IMR-90 (cell line): ENCODE data around the gene RPS6KA5. TPM values are rescaled to one million over a fixed set of nuclear protein-coding genes. Genes with fewer than 3 reads are reported as not detected.

Source experiments
- ATAC-seq: fragments of 200-7000 bp; cut with Tn5 transposase; 2 replicates; pipeline ENCODE4 v1.9.1; 2020; ENCODE audit warnings: low read depth, mild to moderate bottlenecking, moderate library complexity
- BruUV-seq: library from RNA; stranded (reverse); fragments of 400-500 nt; replicated peaks from 2 replicates; lab custom pipeline; 2021; lab: Mats Ljungman, UMichigan
- CTCF ChIA-PET: fragments of 300-600 bp; formaldehyde crosslinking; extraction: SDS; loops from one replicate; lab custom pipeline; 2021; ENCODE audit warnings: antibody characterized with exemption; lab: Yijun Ruan, JAX
- POLR2A ChIA-PET: fragments of 300-600 bp; sonication (Branson Sonifier 250); formaldehyde crosslinking; loops from one replicate; lab custom pipeline; 2022; ENCODE audit warnings: antibody characterized with exemption; ENCODE audit not compliant: unreplicated experiment; lab: Charles Lee
- DNase-seq: peaks from one replicate; pipeline ENCODE4 v3.0.0; 2013
- H2AFZ ChIP-seq: replicated peaks from 2 replicates; pipeline ENCODE3; 2013; ENCODE audit warnings: low read length, mild to moderate bottlenecking; ENCODE audit not compliant: poor library complexity
- H2AK5ac ChIP-seq: 2 replicates; pipeline ENCODE4 v1.6.1; 2013; ENCODE audit warnings: low read depth, low read length, inconsistent platforms
- H2AK9ac ChIP-seq: replicated peaks from 2 replicates; pipeline ENCODE3; 2013; ENCODE audit warnings: mild to moderate bottlenecking, low read depth, low read length, moderate library complexity; ENCODE audit not compliant: poor library complexity
- H2BK120ac ChIP-seq: 2 replicates; pipeline ENCODE4 v1.6.1; 2013; ENCODE audit warnings: low read depth, low read length, inconsistent platforms
- H2BK15ac ChIP-seq: 3 replicates; pipeline ENCODE4 v1.6.1; 2013; ENCODE audit warnings: low read depth, low read length, inconsistent platforms
- H2BK20ac ChIP-seq: 2 replicates; pipeline ENCODE4 v1.6.1; 2013; ENCODE audit warnings: low read depth, mild to moderate bottlenecking, inconsistent platforms, low read length, moderate library complexity
- H2BK5ac ChIP-seq: 2 replicates; pipeline ENCODE4 v1.6.1; 2013; ENCODE audit warnings: mild to moderate bottlenecking, low read depth, low read length, inconsistent platforms; ENCODE audit not compliant: poor library complexity, severe bottlenecking
- H3K14ac ChIP-seq: replicated peaks from 2 replicates; pipeline ENCODE4 v1.6.1; 2013; ENCODE audit warnings: low read depth, low read length, inconsistent platforms
- H3K18ac ChIP-seq: 2 replicates; pipeline ENCODE4 v1.6.1; 2013; ENCODE audit warnings: low read depth, low read length, control low read depth
- H3K23ac ChIP-seq: 2 replicates; pipeline ENCODE4 v1.6.1; 2013; ENCODE audit warnings: low read depth, low read length, inconsistent platforms
- H3K27ac ChIP-seq: 2 replicates; pipeline ENCODE4 v1.5.1; 2013; ENCODE audit warnings: mild to moderate bottlenecking, control low read depth, low read length; ENCODE audit not compliant: insufficient read depth
- H3K27me3 ChIP-seq: 2 replicates; pipeline ENCODE4 v1.6.1; 2013; ENCODE audit warnings: low read length; ENCODE audit not compliant: control insufficient read depth, insufficient read depth
- H3K36me3 ChIP-seq: 2 replicates; pipeline ENCODE4 v1.6.1; 2013; ENCODE audit warnings: low read length, mixed read lengths; ENCODE audit not compliant: control insufficient read depth, insufficient read depth
- H3K4ac ChIP-seq: 2 replicates; pipeline ENCODE4 v1.6.1; 2013; ENCODE audit warnings: low read depth, low read length, inconsistent platforms
- H3K4me1 ChIP-seq: 2 replicates; pipeline ENCODE4 v1.6.1; 2013; ENCODE audit warnings: low read length, mixed read lengths; ENCODE audit not compliant: control insufficient read depth, insufficient read depth
- H3K4me2 ChIP-seq: 2 replicates; pipeline ENCODE4 v1.6.1; 2013; ENCODE audit warnings: low read depth, mild to moderate bottlenecking, control low read depth, low read length, moderate library complexity
- H3K4me3 ChIP-seq: 2 replicates; pipeline ENCODE4 v1.5.1; 2013; ENCODE audit warnings: low read depth, mild to moderate bottlenecking, control low read depth, low read length, moderate library complexity; ENCODE audit not compliant: insufficient read depth
- H3K56ac ChIP-seq: 2 replicates; pipeline ENCODE4 v1.6.1; 2013; ENCODE audit warnings: low read length, inconsistent platforms; ENCODE audit not compliant: insufficient read depth; ENCODE audit errors: extremely low read depth
- H3K79me1 ChIP-seq, 2 experiments: 2 replicates each; pipeline ENCODE4 v1.6.1; 2013; ENCODE audit warnings: low read length in 2 of 2, inconsistent platforms in 1 of 2, low read depth in 1 of 2
- H3K9ac ChIP-seq: 2 replicates; pipeline ENCODE4 v1.6.1; 2013; ENCODE audit warnings: low read depth, low read length, control low read depth
- H3K9me1 ChIP-seq: 2 replicates; pipeline ENCODE4 v1.6.1; 2013; ENCODE audit warnings: low read length, inconsistent platforms; ENCODE audit not compliant: insufficient read depth
- H3K9me3 ChIP-seq: 2 replicates; pipeline ENCODE4 v1.6.1; 2013; ENCODE audit warnings: low read length; ENCODE audit not compliant: control insufficient read depth, insufficient read depth
- H4K20me1 ChIP-seq: 2 replicates; pipeline ENCODE4 v1.6.1; 2013; ENCODE audit warnings: low read length, inconsistent platforms; ENCODE audit not compliant: insufficient read depth
- H4K5ac ChIP-seq: 2 replicates; pipeline ENCODE4 v1.6.1; 2013; ENCODE audit warnings: mild to moderate bottlenecking, low read depth, low read length, control low read depth
- H4K8ac ChIP-seq, 2 experiments: 2 replicates each; pipeline ENCODE4 v1.6.1; 2013; ENCODE audit warnings: low read depth in 2 of 2, low read length in 2 of 2, control low read depth in 1 of 2, inconsistent platforms in 1 of 2
- H4K91ac ChIP-seq: 2 replicates; pipeline ENCODE4 v1.6.1; 2013; ENCODE audit warnings: low read depth, low read length, inconsistent platforms; ENCODE audit not compliant: insufficient read depth
- BHLHE40 ChIP-seq: fragments of 150-350 bp; IDR thresholded peaks from 2 replicates; pipeline ENCODE4 v1.6.1; 2016; ENCODE audit warnings: mild to moderate bottlenecking, low read depth, low read length
- CHD1 ChIP-seq: IDR thresholded peaks from 2 replicates; pipeline ENCODE4 v1.6.1; 2012; ENCODE audit warnings: low read depth, low read length, improper control_type of control experiment
- CTCF ChIP-seq: conservative IDR thresholded peaks from 2 replicates; pipeline ENCODE4 v1.5.1; 2012; ENCODE audit warnings: mild to moderate bottlenecking, low read depth, low read length, improper control_type of control experiment
- ELK1 ChIP-seq: fragments of 150-350 bp; IDR thresholded peaks from 2 replicates; pipeline ENCODE4 v1.6.1; 2016; ENCODE audit warnings: low read depth, mild to moderate bottlenecking, low read length, moderate library complexity, borderline replicate concordance
- MAZ ChIP-seq: IDR thresholded peaks from 2 replicates; pipeline ENCODE4 v1.6.1; 2012; ENCODE audit warnings: low read depth, mild to moderate bottlenecking, low read length, improper control_type of control experiment, moderate library complexity, borderline replicate concordance
- MXI1 ChIP-seq: IDR thresholded peaks from 2 replicates; pipeline ENCODE4 v1.6.1; 2012; ENCODE audit warnings: low read depth, mild to moderate bottlenecking, low read length, moderate library complexity, borderline replicate concordance
- NFE2L2 ChIP-seq: fragments of 150-350 bp; IDR thresholded peaks from 2 replicates; pipeline ENCODE4 v1.6.1; 2016; ENCODE audit warnings: low read depth, mild to moderate bottlenecking, low read length
- RCOR1 ChIP-seq: IDR thresholded peaks from 2 replicates; pipeline ENCODE4 v1.6.1; 2012; ENCODE audit warnings: mild to moderate bottlenecking, low read length, improper control_type of control experiment; ENCODE audit not compliant: insufficient replicate concordance
- RFX5 ChIP-seq: IDR thresholded peaks from 2 replicates; pipeline ENCODE4 v1.8.0; 2012; ENCODE audit warnings: low read depth, mild to moderate bottlenecking, low read length, moderate library complexity
- WGBS, 2 experiments: methylation state at CpG; one replicate each; pipeline versions ENCODE4 v1.1.5 to v1.1.7; 2013; ENCODE audit warnings: missing lambda C conversion rate in 2 of 2; ENCODE audit not compliant: insufficient read length in 1 of 2; ENCODE audit errors: extremely low coverage in 2 of 2; 5-methylcytosine and 5-hydroxymethylcytosine counted together
- dilution Hi-C: fragments of 300-500 bp; cut with HindIII; formaldehyde crosslinking; loops from one replicate; pipeline ENCODE4 v1.14.3; 2018; ENCODE audit warnings: low sequenced_read_pairs; ENCODE audit not compliant: unreplicated experiment
- in situ Hi-C: fragments of 300-500 bp; cut with MboI; formaldehyde crosslinking; loops from 3 replicates; pipeline ENCODE4 v1.14.3; 2019; ENCODE audit warnings: low sequenced_read_pairs, inconsistent platforms, mixed read lengths
- intact Hi-C: fragments of 100-400 bp; cut with micrococcal nuclease; formaldehyde crosslinking; loops from 2 replicates; pipeline ENCODE4 v1.10.0; 2022
- polyA plus RNA-seq, 3 experiments: library from polyadenylated mRNA; depleted of rRNA; stranded (reverse); fragments of >200 nt; gene quantifications; 2 replicates each; pipeline ENCODE4 v1.2.3, GENCODE V29; 2012; ENCODE audit warnings: low replicate concordance in 1 of 3
- total RNA-seq: library from RNA; depleted of rRNA; stranded (reverse); fragments of >200 nt; gene quantifications from 2 replicates; pipeline ENCODE4 v1.2.3, GENCODE V29; 2012

The RPS6KA5 gene
- total and polyA plus RNA-seq, 2 of the 4 experiments (the other 2 are of a cell fraction), result 0.36 TPM

GRCh38 chr14:90959344-90959743 is 101.1 kb downstream of the RPS6KA5 start:
- H3K27ac ChIP-seq, result no peak overlapping the region
- no peaks in the 10 kb centered on the region for H3K9me3 ChIP-seq
- no peaks in the 10 kb centered on the region for H4K20me1 ChIP-seq
- no peak overlapping the region for H2AK9ac ChIP-seq
- no peaks in the 10 kb centered on the region for H3K9me1 ChIP-seq
- no peak overlapping the region for H3K4ac ChIP-seq
- no peaks in the 10 kb centered on the region for H3K4me1 ChIP-seq
- H3K79me1 ChIP-seq, result no peaks in the 10 kb centered on the region
- no peaks in the 10 kb centered on the region for H3K36me3 ChIP-seq
- H2BK15ac ChIP-seq, result no peak overlapping the region
- H2AFZ ChIP-seq, result no peak overlapping the region
- no peak overlapping the region for H3K4me2 ChIP-seq
- intact Hi-C loops, result no loop called here
- H3K4me3 ChIP-seq, result no peak overlapping the region
- H4K5ac ChIP-seq, result no peak overlapping the region
- in situ Hi-C loops, result no loop called here
- TF ChIP-seq CHD1, result no peak
- no peak for TF ChIP-seq RFX5
- TF ChIP-seq NFE2L2, result no peak
- TF ChIP-seq MXI1, result no peak
- TF ChIP-seq MAZ, result no peak
- no peak for TF ChIP-seq ELK1
- no peak for TF ChIP-seq CTCF
- TF ChIP-seq BHLHE40, result no peak
- no peak for TF ChIP-seq RCOR1
- no peak overlapping the region for H3K23ac ChIP-seq
- DNase-seq (no peak), ATAC-seq (no peak)
- H3K27me3 ChIP-seq, result no peaks in the 10 kb centered on the region
- no peak overlapping the region for H3K56ac ChIP-seq
- H2BK5ac ChIP-seq, result no peak overlapping the region
- H3K18ac ChIP-seq, result no peak overlapping the region
- no peak overlapping the region for H4K8ac ChIP-seq
- no peak overlapping the region for H2AK5ac ChIP-seq
- no peak overlapping the region for H2BK120ac ChIP-seq
- H3K9ac ChIP-seq, result no peak overlapping the region
- WGBS, 2 experiments, result 67% methylated on average over 1 of the region's 3 CpGs; no CpG with 5 or more reads in 1 of the 2 experiments
- no TSS peak for BruUV-seq
- POLR2A ChIA-PET, result no interaction called here
- no peak overlapping the region for H2BK20ac ChIP-seq
- no peak overlapping the region for H3K14ac ChIP-seq
- CTCF ChIA-PET, result no interaction called here
- dilution Hi-C loops, result no loop called here
- H4K91ac ChIP-seq, result no peak overlapping the region
